Endodermal cell (in vitro differentiated cells): ENCODE results near the gene FMNL3. TPM values are rescaled to one million over a fixed set of nuclear protein-coding genes. Genes with fewer than 3 reads are reported as not detected.
A peak's percentile ranks its signal among the peaks of the same experiment; 100 is the strongest.

Experiments
- DNase-seq: peaks from one replicate; pipeline ENCODE4 v3.0.0-alpha.2; 2017
- H3K27ac ChIP-seq: 2 replicates; pipeline ENCODE4 v1.5.1; 2013; ENCODE audit warnings: mild to moderate bottlenecking, low read depth, low read length, moderate library complexity
- H3K27me3 ChIP-seq: 2 replicates; pipeline ENCODE4 v1.6.1; 2013; ENCODE audit warnings: mild to moderate bottlenecking, low read length, moderate library complexity; ENCODE audit not compliant: insufficient read depth, control insufficient read depth, poor library complexity, severe bottlenecking
- H3K36me3 ChIP-seq: 2 replicates; pipeline ENCODE4 v1.7.0; 2013; ENCODE audit warnings: mild to moderate bottlenecking, low read length, moderate library complexity; ENCODE audit not compliant: control insufficient read depth, insufficient read depth
- H3K4me1 ChIP-seq: one replicate; pipeline ENCODE4 v1.7.0; 2013; ENCODE audit warnings: low read length; ENCODE audit not compliant: control insufficient read depth, insufficient read depth
- H3K4me3 ChIP-seq: 2 replicates; pipeline ENCODE4 v1.5.1; 2013; ENCODE audit warnings: mild to moderate bottlenecking, low read length, moderate library complexity
- H3K9ac ChIP-seq: 2 replicates; pipeline ENCODE4 v1.6.1; 2013; ENCODE audit warnings: mild to moderate bottlenecking, low read length, moderate library complexity; ENCODE audit not compliant: poor library complexity, severe bottlenecking; ENCODE audit errors: extremely low read depth
- H3K9me3 ChIP-seq: 2 replicates; pipeline ENCODE4 v1.6.1; 2013; ENCODE audit warnings: mild to moderate bottlenecking, low read length, moderate library complexity; ENCODE audit not compliant: control insufficient read depth
- H3K27ac Mint-ChIP-seq: 2 replicates; pipeline ENCODE4 v1.8.0; 2020; ENCODE audit warnings: mixed read lengths
- H3K27me3 Mint-ChIP-seq: 2 replicates; pipeline ENCODE4 v1.8.0; 2021; ENCODE audit warnings: mild to moderate bottlenecking, mixed read lengths; ENCODE audit not compliant: insufficient read depth
- H3K36me3 Mint-ChIP-seq: 2 replicates; pipeline ENCODE4 v1.8.0; 2020; ENCODE audit warnings: low read depth, mixed read lengths
- H3K4me1 Mint-ChIP-seq: 2 replicates; pipeline ENCODE4 v1.8.0; 2020; ENCODE audit warnings: mixed read lengths
- H3K4me3 Mint-ChIP-seq: 2 replicates; pipeline ENCODE4 v1.8.0; 2020; ENCODE audit warnings: mild to moderate bottlenecking, moderate library complexity, mixed read lengths
- H3K9me3 Mint-ChIP-seq: 2 replicates; pipeline ENCODE4 v1.8.0; 2020; ENCODE audit warnings: mild to moderate bottlenecking, mixed read lengths
- WGBS, 2 experiments: methylation state at CpG; one replicate each; pipeline versions ENCODE4 v1.1.5 to v1.1.7; 2013; ENCODE audit warnings: missing lambda C conversion rate in 2 of 2, mixed read lengths in 1 of 2; ENCODE audit not compliant: insufficient coverage in 1 of 2, insufficient read length in 1 of 2; 5-methylcytosine and 5-hydroxymethylcytosine counted together
- total RNA-seq, 2 donors: library from RNA; stranded (reverse); fragmentation: NEBNext Ultra II Directional in 1 of 2; extraction: Animal tissue kit (Norgen Biotek cat#: 25700) in 1 of 2; gene quantifications; 2 replicates in 1 of 2; 3 replicates in 1 of 2; pipeline ENCODE4 v1.2.1, GENCODE V29; 2021
- TF ChIP-seq, protein P1 (sequence below): fragments of 200-600 bp; sonication (generic); conservative IDR thresholded peaks from 2 replicates; pipeline ENCODE4 v1.5.0; 2021; ENCODE audit warnings: antibody characterized with exemption, mild to moderate bottlenecking

FMNL3 gene
- total RNA-seq, 2 donors from 2014 or later = 22.4 to 23.5 TPM

DNA sequence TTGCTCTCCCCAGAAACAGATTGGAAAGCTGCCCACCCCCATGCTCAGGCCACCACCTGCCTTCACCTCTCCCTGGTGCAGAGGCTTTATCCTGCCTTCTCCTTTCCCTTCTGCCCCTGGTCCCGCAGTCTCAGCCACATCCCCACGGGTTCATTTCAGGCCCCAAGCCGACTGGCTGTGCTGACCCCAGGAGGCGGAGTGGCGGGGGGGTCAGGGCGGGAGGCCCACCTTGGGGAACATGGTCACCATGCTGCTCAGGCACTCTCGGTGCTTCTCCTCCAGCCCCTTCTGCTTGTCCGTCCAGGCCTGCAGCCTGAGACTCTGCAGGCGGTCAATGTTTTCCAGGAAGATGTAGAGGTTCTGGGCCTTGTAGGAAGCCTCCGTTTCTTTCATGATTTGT is 108.7 kb downstream of the FMNL3 start:
- no peak for DNase-seq
- no peak overlapping the region for H3K4me3 ChIP-seq
- TF ChIP-seq, protein P1, sequence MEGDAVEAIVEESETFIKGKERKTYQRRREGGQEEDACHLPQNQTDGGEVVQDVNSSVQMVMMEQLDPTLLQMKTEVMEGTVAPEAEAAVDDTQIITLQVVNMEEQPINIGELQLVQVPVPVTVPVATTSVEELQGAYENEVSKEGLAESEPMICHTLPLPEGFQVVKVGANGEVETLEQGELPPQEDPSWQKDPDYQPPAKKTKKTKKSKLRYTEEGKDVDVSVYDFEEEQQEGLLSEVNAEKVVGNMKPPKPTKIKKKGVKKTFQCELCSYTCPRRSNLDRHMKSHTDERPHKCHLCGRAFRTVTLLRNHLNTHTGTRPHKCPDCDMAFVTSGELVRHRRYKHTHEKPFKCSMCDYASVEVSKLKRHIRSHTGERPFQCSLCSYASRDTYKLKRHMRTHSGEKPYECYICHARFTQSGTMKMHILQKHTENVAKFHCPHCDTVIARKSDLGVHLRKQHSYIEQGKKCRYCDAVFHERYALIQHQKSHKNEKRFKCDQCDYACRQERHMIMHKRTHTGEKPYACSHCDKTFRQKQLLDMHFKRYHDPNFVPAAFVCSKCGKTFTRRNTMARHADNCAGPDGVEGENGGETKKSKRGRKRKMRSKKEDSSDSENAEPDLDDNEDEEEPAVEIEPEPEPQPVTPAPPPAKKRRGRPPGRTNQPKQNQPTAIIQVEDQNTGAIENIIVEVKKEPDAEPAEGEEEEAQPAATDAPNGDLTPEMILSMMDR = no peak
- 80 to 93% methylated on average over 3 to 10 of the region's 10 CpGs for WGBS, 2 experiments
- H3K9ac ChIP-seq = no peak overlapping the region
- Mint-ChIP-seq H3K4me3 (no peak overlapping the region), H3K36me3 (peaks cover 14% of the 10 kb centered on the region), H3K4me1 (peaks cover 10% of the 10 kb centered on the region), H3K9me3 (no peaks in the 10 kb centered on the region), H3K27me3 (no peaks in the 10 kb centered on the region), H3K27ac (peak overlapping the region; percentile 58)
- no peaks in the 10 kb centered on the region for H3K9me3 ChIP-seq
- H3K36me3 ChIP-seq = no peaks in the 10 kb centered on the region
- H3K4me1 ChIP-seq = no peaks in the 10 kb centered on the region
- H3K27me3 ChIP-seq = no peaks in the 10 kb centered on the region
- H3K27ac ChIP-seq = no peak overlapping the region

DNA sequence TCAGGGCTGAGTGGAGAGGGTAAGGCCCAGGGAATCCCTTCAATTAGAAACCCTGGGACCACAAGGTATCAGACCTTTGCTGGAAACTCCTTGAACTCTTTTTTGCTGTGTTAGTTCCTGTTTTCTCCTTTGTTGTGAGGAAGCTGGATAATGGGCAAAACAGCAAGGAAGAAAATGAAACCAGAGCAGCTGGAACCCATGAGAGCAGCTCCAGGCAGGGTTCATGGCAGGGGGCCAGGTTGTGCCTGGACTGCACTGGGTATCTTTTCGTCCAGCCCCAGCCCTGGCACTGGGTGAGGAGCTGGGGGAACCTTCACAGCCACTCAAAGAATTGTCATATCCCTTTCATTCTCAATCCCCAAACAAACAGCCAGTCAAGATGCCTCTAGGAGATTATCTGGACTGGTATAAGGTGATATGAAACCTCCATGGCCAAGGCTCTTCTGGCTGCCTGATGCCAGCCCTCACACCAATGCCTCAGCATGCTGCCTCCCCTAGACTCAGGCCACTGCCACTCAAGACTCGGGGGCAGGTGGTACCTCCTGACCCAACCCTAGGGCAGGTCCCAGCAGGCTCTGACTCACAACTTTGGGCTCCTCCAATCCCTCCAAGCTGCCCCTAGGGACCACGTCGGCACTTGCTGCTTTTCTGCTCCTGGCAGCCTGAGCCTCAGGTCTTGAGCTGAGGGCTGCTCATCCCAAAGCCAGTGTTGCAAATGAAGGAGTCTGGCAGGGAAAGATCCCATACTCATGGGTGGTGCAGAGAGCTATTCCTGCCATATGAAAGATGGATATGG is 118.3 kb downstream of the FMNL3 start:
- no peak for DNase-seq
- H3K27ac ChIP-seq = no peak overlapping the region
- peaks cover 5% of the 10 kb centered on the region for H3K36me3 ChIP-seq
- H3K4me3 Mint-ChIP-seq = no peak overlapping the region
- no peak overlapping the region for H3K4me3 ChIP-seq
- H3K27ac Mint-ChIP-seq = no peak overlapping the region
- no peaks in the 10 kb centered on the region for H3K27me3 ChIP-seq
- WGBS, 2 experiments = 81 to 84% methylated on average over 3 to 4 of the region's 4 CpGs
- H3K9me3 Mint-ChIP-seq = no peaks in the 10 kb centered on the region
- no peaks in the 10 kb centered on the region for H3K4me1 Mint-ChIP-seq
- no peak overlapping the region for H3K9ac ChIP-seq
- H3K4me1 ChIP-seq = no peaks in the 10 kb centered on the region
- TF ChIP-seq, protein P1 = no peak
- peaks cover 27% of the 10 kb centered on the region for H3K36me3 Mint-ChIP-seq
- H3K9me3 ChIP-seq = peaks cover 6% of the 10 kb centered on the region
- H3K27me3 Mint-ChIP-seq = no peaks in the 10 kb centered on the region

- Histone ChIP-seq H3K27ac (no peak overlapping the region), H3K36me3 (peaks cover 5% of the 10 kb centered on the region), H3K4me3 (no peak overlapping the region), H3K27me3 (no peaks in the 10 kb centered on the region), H3K4me1 (no peaks in the 10 kb centered on the region), H3K9ac (no peak overlapping the region), H3K9me3 (peaks cover 6% of the 10 kb centered on the region)
- Mint-ChIP-seq H3K27ac (no peak overlapping the region), H3K4me1 (no peaks in the 10 kb centered on the region), H3K36me3 (peaks cover 28% of the 10 kb centered on the region), H3K9me3 (no peaks in the 10 kb centered on the region), H3K4me3 (no peak overlapping the region), H3K27me3 (no peaks in the 10 kb centered on the region)
- TF ChIP-seq, protein P1 = no peak
- DNase-seq = no peak
- WGBS, 2 experiments = 91 to 93% methylated on average over 3 to 7 of the region's 7 CpGs
Measured at GRCh38 chr12:49588281-49588680, 118.9 kb downstream of the FMNL3 start.
